GM12878 (cell line): ENCODE measurements around the gene GCNT1. TPM values are rescaled to one million over a fixed set of nuclear protein-coding genes. Genes with fewer than 3 reads are reported as not detected.
A peak's percentile ranks its signal among the peaks of the same experiment; 100 is the strongest.

Experiments used
- ATAC-seq: fragments of 200-7000 bp; cut with Tn5 transposase; 3 replicates; pipeline ENCODE4 v1.9.1; 2020; ENCODE audit warnings: mild to moderate bottlenecking, moderate library complexity
- BruUV-seq: library from RNA; stranded (reverse); fragments of 400-500 nt; replicated peaks from 2 replicates; lab custom pipeline; 2021; lab: Mats Ljungman, UMichigan
- CTCF ChIA-PET: fragments of 300-600 bp; sonication (Branson Sonifier 250); formaldehyde crosslinking; extraction: SDS; loops from one replicate; lab custom pipeline; 2021; ENCODE audit warnings: inconsistent platforms; lab: Yijun Ruan, JAX
- POLR2A ChIA-PET: fragments of 350-600 bp; formaldehyde crosslinking; extraction: SDS; loops from one replicate; lab custom pipeline; 2021; ENCODE audit warnings: inconsistent platforms; lab: Charles Lee
- RAD21 ChIA-PET: fragments of 300-600 bp; sonication (Branson Sonifier 250); formaldehyde crosslinking; loops from one replicate; lab custom pipeline; 2023; ENCODE audit warnings: antibody characterized with exemption; ENCODE audit not compliant: unreplicated experiment; lab: Charles Lee
- SMC1A ChIA-PET: fragments of 300-600 bp; sonication (Branson Sonifier 250); formaldehyde crosslinking; loops from one replicate; lab custom pipeline; 2023; ENCODE audit not compliant: unreplicated experiment, uncharacterized antibody; lab: Charles Lee
- DNase-seq: peaks from one replicate; pipeline ENCODE4 v3.0.0-alpha.2; 2011; ENCODE audit warnings: low read depth, low spot score
- FAIRE-seq: peaks from 3 replicates; lab custom pipeline; 2011; peaks lifted over from hg19 to GRCh38; lab: Jason Lieb, UNC
- H2AFZ ChIP-seq: 2 replicates; pipeline ENCODE4 v1.6.0; 2011; ENCODE audit warnings: low read depth, low read length, control low read depth; ENCODE audit not compliant: control insufficient read depth
- H3K27ac ChIP-seq: 2 replicates; pipeline ENCODE4 v1.5.1; 2011; ENCODE audit warnings: control low read depth; ENCODE audit not compliant: control insufficient read depth, insufficient read depth
- H3K27me3 ChIP-seq, 2 experiments: replicated peaks in 1 of 2; 2 replicates each; pipeline versions ENCODE4 v1.6.0 to v1.6.1; 2011; ENCODE audit warnings: low read length in 1 of 2; ENCODE audit not compliant: control insufficient read depth in 2 of 2, insufficient read depth in 2 of 2
- H3K36me3 ChIP-seq, 2 experiments: 2 replicates each; pipeline ENCODE4 v1.5.1; 2011; ENCODE audit warnings: low read length in 1 of 2; ENCODE audit not compliant: control insufficient read depth in 2 of 2, insufficient read depth in 2 of 2
- H3K4me1 ChIP-seq: 2 replicates; pipeline ENCODE4 v1.6.1; 2011; ENCODE audit warnings: mild to moderate bottlenecking, low read length, moderate library complexity, mixed read lengths; ENCODE audit not compliant: control insufficient read depth, insufficient read depth
- H3K4me2 ChIP-seq: 2 replicates; pipeline ENCODE4 v1.6.0; 2011; ENCODE audit warnings: control low read depth; ENCODE audit not compliant: control insufficient read depth, insufficient read depth
- H3K4me3 ChIP-seq: fragments of 200-600 bp; sonication (generic); 2 replicates; pipeline ENCODE4 v1.5.1; 2016
- H3K79me2 ChIP-seq: 2 replicates; pipeline ENCODE4 v1.6.0; 2011; ENCODE audit warnings: low read length; ENCODE audit not compliant: control insufficient read depth, insufficient read depth
- H3K9ac ChIP-seq: 2 replicates; pipeline ENCODE4 v1.8.0; 2011; ENCODE audit warnings: low read length, control low read depth, mixed read lengths; ENCODE audit not compliant: control insufficient read depth, insufficient read depth
- H3K9me3 ChIP-seq: replicated peaks from 3 replicates; pipeline ENCODE4 v1.5.1; 2011; ENCODE audit warnings: mild to moderate bottlenecking, low read length; ENCODE audit not compliant: control insufficient read depth, insufficient read depth
- H4K20me1 ChIP-seq: 2 replicates; pipeline ENCODE4 v1.6.0; 2011; ENCODE audit not compliant: control insufficient read depth, insufficient read depth
- EGR1 ChIP-seq, 2 experiments: IDR thresholded peaks; 1 replicate in 1 of 2; 2 replicates in 1 of 2; pipeline ENCODE4 v1.6.1; 2011 to 2012; ENCODE audit warnings: low read depth in 2 of 2, low read length in 2 of 2, borderline replicate concordance in 1 of 2, mild to moderate bottlenecking in 1 of 2, moderate library complexity in 1 of 2
- IKZF1 ChIP-seq: fragments of 450-650 bp; conservative IDR thresholded peaks from 2 replicates; pipeline ENCODE4 v1.6.1; 2017; ENCODE audit warnings: antibody characterized with exemption, mild to moderate bottlenecking
- IKZF2 ChIP-seq, 2 experiments: fragments of 450-650 bp; IDR thresholded peaks; 2 replicates each; pipeline ENCODE4 v1.6.1; 2017; ENCODE audit warnings: mild to moderate bottlenecking in 2 of 2, moderate library complexity in 2 of 2
- SIX5 ChIP-seq: IDR thresholded peaks from 2 replicates; pipeline ENCODE4 v1.6.1; 2011; ENCODE audit warnings: mild to moderate bottlenecking, low read depth, low read length, moderate library complexity; ENCODE audit not compliant: severe bottlenecking
- SPI1 ChIP-seq: IDR thresholded peaks from 2 replicates; pipeline ENCODE4 v1.6.1; 2011; ENCODE audit warnings: low read depth, mild to moderate bottlenecking, low read length, moderate library complexity, borderline replicate concordance; ENCODE audit not compliant: insufficient read depth
- STAT1 ChIP-seq: fragments of 450-650 bp; conservative IDR thresholded peaks from 2 replicates; pipeline ENCODE4 v1.6.1; 2014; ENCODE audit warnings: antibody characterized with exemption, mild to moderate bottlenecking
- WGBS: methylation state at CpG from one replicate; pipeline ENCODE4 v1.1.6; 2016; ENCODE audit warnings: low lambda C conversion rate; ENCODE audit not compliant: insufficient replicate concordance, insufficient coverage; ENCODE audit errors: missing lambda C conversion rate; 5-methylcytosine and 5-hydroxymethylcytosine counted together
- in situ Hi-C: fragments of 300-500 bp; cut with MboI; formaldehyde crosslinking; loops from 9 replicates; pipeline ENCODE4 v1.14.3; 2018; ENCODE audit warnings: mixed read lengths
- intact Hi-C: fragments of 100-400 bp; cut with micrococcal nuclease; formaldehyde crosslinking; loops from one replicate; pipeline ENCODE4 v1.14.2; 2022; ENCODE audit not compliant: unreplicated experiment
- polyA plus RNA-seq, 11 experiments: library from polyadenylated mRNA; depleted of rRNA in 4 of 11; unstranded in 6 of 11; stranded (reverse) in 5 of 11; fragments of >200 nt; fragmentation: Nextera tagmentation in 4 of 11; fragmentation: Illumina TruSeq in 1 of 11; extraction: Ambion mirVana in 4 of 11; extraction: Trizol in 1 of 11; gene quantifications; 1 replicate in 1 of 11; 2 replicates in 10 of 11; pipeline versions ENCODE4 v1.2.1 to v1.2.3, GENCODE V29; 2011 to 2016; ENCODE audit warnings: inconsistent platforms in 2 of 11, missing spikeins in 2 of 11, low read depth in 1 of 11
- total RNA-seq, 4 experiments: library from RNA; depleted of rRNA in 3 of 4; stranded (reverse); fragments of >200 nt in 3 of 4; fragmentation: Illumina TruSeq in 1 of 4; extraction: Trizol in 1 of 4; gene quantifications; 2 replicates each; pipeline versions ENCODE4 v1.2.1 to v1.2.3, GENCODE V29; 2013 to 2021
- TF ChIP-seq, protein P1 (sequence below): fragments of 450-650 bp; IDR thresholded peaks from 2 replicates; pipeline ENCODE4 v1.6.1; 2018; ENCODE audit warnings: mild to moderate bottlenecking, low read depth, moderate library complexity; ENCODE audit not compliant: partially characterized antibody

The GCNT1 gene
- total and polyA plus RNA-seq, 10 of the 15 experiments (the other 5 are each of a cell fraction or from before 2014, with no cell fraction given), result 2.8 to 17.8 (median 7.1) TPM

DNA sequence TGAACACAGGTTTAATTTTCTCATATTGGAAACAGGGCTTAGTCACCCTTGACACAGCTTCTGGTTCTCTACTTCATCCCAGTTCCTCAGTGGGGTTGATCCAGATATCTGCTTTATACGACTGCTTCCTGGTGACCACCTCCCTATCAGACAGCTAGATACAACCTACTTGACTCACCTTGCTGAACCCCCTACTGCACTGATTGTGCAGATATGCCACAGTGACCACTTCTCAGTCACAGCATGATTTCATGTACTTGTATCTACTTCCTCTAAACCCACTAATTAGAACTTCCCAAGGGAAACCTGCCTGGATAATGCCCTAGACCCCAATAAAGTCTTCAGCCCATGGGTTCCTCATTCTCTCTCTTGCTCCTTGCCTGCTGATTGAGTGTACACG, 46.3 kb upstream of the GCNT1 start:
- Histone ChIP-seq H4K20me1 (no peaks in the 10 kb centered on the region), H3K4me2 (no peak overlapping the region), H3K79me2 (no peaks in the 10 kb centered on the region), H3K9ac (no peak overlapping the region), H2AFZ (no peak overlapping the region), H3K9me3 (peaks cover 7% of the 10 kb centered on the region), H3K4me3 (no peak overlapping the region), H3K36me3 (no peaks in the 10 kb centered on the region), H3K27ac (no peak overlapping the region), H3K27me3 (no peaks in the 10 kb centered on the region), H3K4me1 (peaks cover 19% of the 10 kb centered on the region; the same call in 1 of the 2 replicates)
- 19% methylated on average over 2 of the region's 2 CpGs for WGBS
- no TSS peak for BruUV-seq
- intact Hi-C loops, result no loop called here
- SMC1A ChIA-PET, result interaction anchor here (0.9 to 1.0 kb wide), 2 partner anchors 11 to 246 kb away, joined by 3 to 5 read pairs; no protein-coding TSS in a partner anchor
- CTCF ChIA-PET, result interaction anchor here (0.8 to 1.3 kb wide), 2 partner anchors 8 to 11 kb away, joined by 3 to 5 read pairs; no protein-coding TSS in a partner anchor
- RAD21 ChIA-PET, result no interaction called here
- ATAC-seq (peak; percentile 52), DNase-seq (no peak), FAIRE-seq (no peak)
- POLR2A ChIA-PET, result no interaction called here
- in situ Hi-C loops, result no loop called here
- no peak for TF ChIP-seq EGR1 (IDR thresholded peaks at IDR 0.05; ENCODE audit: borderline replicate concordance in 1 of 2, low read depth in 2 of 2, low read length in 2 of 2)
- no peak for TF ChIP-seq SIX5
- TF ChIP-seq SPI1, result 0 out of 2 replicates have a peak, but pooled peaks have one; percentile 18
- TF ChIP-seq IKZF1, result 0 out of 2 replicates have a peak, but pooled peaks have one; percentile 14
- peak in 1 of 2 experiments; percentile 19; a peak in 1 of 4 replicates for TF ChIP-seq IKZF2 (IDR thresholded peaks at IDR 0.05)
- TF ChIP-seq, protein P1, sequence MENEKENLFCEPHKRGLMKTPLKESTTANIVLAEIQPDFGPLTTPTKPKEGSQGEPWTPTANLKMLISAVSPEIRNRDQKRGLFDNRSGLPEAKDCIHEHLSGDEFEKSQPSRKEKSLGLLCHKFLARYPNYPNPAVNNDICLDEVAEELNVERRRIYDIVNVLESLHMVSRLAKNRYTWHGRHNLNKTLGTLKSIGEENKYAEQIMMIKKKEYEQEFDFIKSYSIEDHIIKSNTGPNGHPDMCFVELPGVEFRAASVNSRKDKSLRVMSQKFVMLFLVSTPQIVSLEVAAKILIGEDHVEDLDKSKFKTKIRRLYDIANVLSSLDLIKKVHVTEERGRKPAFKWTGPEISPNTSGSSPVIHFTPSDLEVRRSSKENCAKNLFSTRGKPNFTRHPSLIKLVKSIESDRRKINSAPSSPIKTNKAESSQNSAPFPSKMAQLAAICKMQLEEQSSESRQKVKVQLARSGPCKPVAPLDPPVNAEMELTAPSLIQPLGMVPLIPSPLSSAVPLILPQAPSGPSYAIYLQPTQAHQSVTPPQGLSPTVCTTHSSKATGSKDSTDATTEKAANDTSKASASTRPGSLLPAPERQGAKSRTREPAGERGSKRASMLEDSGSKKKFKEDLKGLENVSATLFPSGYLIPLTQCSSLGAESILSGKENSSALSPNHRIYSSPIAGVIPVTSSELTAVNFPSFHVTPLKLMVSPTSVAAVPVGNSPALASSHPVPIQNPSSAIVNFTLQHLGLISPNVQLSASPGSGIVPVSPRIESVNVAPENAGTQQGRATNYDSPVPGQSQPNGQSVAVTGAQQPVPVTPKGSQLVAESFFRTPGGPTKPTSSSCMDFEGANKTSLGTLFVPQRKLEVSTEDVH, result no peak
- no peak for TF ChIP-seq STAT1
